Omental fat pad (tissue), 4 donors: Measurements from ENCODE around the gene EFHD2. TPM values are rescaled to one million over a fixed set of nuclear protein-coding genes. Genes with fewer than 3 reads are reported as not detected.

ENCODE experiments used
- ATAC-seq: fragments of 150-250 bp; one replicate; pipeline ENCODE4 v1.9.1; 2016; ENCODE audit warnings: mild to moderate bottlenecking, moderate library complexity; ENCODE audit not compliant: low FRiP score
- DNase-seq: peaks from one replicate; pipeline ENCODE4 v3.0.0-alpha.2; 2019; ENCODE audit warnings: low spot score
- total RNA-seq, 4 donors: library from RNA; depleted of rRNA; stranded (reverse); fragments of >200 nt; gene quantifications; one replicate each; pipeline ENCODE4 v1.1.0, GENCODE V29; 2016
- TF ChIP-seq, protein P1 (sequence below), 3 donors: fragments of 450-650 bp; IDR thresholded peaks; one replicate each; pipeline ENCODE4 v1.5.1; 2016 to 2017; ENCODE audit warnings: antibody characterized with exemption in 3 of 3, mild to moderate bottlenecking in 3 of 3, moderate library complexity in 2 of 3

Gene EFHD2
- total RNA-seq, 4 donors from 2014 or later, result 35.6 to 120 (median 54.4) TPM

DNA sequence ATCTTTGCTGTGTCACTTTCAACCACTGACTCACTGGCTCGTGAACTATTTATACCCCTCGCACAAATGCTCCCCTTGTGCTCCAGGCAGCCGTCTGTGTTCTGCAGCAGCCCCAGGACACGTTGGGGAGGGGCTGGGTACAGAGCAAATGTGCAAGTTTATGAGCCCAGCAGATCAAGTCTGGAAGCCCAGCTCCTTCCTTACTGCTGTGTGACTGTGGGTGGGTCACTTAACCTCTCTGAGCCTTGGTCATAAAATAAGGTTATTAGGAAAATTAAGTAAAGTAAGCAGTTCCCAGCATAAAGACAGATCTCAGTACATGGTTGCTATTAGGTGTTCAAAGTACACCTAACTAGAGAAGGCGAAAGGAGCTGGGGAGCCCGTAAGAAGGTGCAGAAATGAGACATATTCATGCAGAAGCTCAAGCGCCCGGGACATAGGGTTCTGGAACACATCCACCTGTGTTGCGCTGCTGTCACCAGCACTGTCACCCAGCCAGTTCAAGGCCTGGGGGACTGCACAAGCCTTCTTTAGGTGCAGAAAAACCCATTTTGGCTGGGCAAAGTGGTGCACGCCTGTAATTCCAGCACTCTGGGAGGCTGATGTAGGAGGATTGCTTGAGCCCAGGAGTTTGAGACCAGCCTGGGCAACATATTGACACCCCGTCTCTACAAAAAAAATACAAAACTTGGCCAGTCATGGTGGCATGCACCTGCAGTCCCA lies 13.8 kb downstream of the EFHD2 start:
- TF ChIP-seq, protein P1, sequence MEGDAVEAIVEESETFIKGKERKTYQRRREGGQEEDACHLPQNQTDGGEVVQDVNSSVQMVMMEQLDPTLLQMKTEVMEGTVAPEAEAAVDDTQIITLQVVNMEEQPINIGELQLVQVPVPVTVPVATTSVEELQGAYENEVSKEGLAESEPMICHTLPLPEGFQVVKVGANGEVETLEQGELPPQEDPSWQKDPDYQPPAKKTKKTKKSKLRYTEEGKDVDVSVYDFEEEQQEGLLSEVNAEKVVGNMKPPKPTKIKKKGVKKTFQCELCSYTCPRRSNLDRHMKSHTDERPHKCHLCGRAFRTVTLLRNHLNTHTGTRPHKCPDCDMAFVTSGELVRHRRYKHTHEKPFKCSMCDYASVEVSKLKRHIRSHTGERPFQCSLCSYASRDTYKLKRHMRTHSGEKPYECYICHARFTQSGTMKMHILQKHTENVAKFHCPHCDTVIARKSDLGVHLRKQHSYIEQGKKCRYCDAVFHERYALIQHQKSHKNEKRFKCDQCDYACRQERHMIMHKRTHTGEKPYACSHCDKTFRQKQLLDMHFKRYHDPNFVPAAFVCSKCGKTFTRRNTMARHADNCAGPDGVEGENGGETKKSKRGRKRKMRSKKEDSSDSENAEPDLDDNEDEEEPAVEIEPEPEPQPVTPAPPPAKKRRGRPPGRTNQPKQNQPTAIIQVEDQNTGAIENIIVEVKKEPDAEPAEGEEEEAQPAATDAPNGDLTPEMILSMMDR (IDR thresholded peaks at IDR 0.05), result no peak
- ATAC-seq (no peak), DNase-seq (no peak)

DNA sequence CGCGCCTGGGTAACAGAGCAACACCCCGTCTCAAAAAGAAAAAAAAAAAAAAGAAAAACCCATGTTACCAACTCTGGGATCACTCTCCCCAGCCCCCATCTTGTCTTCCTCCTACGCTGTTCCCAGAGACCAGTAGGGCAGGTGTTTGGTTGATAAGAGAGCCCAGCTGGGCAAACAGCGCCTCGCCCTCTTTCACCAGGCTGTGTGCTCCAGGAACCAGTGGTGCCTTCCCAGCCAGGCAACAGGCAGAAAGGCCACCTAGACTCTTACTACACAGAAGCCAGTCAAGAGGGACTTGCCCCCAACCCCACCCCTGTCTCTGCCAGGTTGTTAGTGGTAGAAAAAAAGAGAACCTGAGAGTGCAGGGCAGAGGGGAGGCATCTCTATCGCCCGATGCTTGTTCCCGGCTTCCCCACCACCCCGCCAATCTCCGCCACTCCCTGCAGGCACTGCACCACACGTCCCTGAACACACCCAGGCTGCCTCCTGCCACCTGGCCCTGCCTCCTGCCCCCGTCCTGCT lies 14.5 kb downstream of the EFHD2 start:
- DNase-seq (no peak), ATAC-seq (no peak)
- TF ChIP-seq, protein P1 (IDR thresholded peaks at IDR 0.05), result no peak

DNA sequence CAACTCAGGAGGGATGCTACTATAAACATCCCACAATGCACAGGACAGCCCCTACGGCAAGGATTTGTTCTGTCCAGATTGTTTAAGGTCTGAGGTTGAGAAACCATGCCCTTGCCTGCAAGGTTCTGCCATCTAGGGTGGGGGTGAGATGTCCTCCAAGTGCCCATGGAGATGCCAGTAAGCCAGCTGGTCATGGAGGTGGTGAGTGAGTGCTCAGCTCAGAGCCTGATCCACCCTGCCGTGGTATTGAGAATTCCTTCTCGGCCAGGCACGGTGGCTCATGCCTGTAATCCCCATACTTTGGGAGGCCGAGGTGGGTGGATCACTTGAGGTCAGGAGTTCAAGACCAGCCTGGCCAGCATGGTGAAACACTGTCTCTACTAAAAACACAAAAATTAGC lies 15.3 kb downstream of the EFHD2 start:
- no peak for ATAC-seq
- DNase-seq, result no peak
- TF ChIP-seq, protein P1 (IDR thresholded peaks at IDR 0.05), result no peak

DNA sequence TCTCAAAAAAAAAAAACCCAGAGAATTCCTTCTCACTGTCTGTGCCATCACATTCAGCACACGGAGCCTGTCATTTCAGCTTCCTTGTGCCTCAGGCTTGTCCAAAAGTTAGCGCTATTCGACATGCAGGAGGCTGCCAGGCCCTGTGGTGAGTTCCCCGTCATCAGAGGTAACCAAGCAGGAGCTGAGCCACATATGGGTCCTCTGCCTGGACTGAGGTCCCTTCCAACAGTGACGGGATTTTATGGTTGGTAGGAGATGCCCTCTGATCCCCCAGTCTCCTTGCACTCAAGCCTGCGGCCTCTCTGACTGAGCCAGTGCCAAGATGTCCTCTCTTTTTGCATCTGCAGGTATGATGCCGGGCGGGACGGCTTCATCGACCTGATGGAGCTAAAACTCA lies 15.8 kb downstream of the EFHD2 start:
- TF ChIP-seq, protein P1 (IDR thresholded peaks at IDR 0.05), result no peak
- no peak for DNase-seq
- no peak for ATAC-seq

DNA sequence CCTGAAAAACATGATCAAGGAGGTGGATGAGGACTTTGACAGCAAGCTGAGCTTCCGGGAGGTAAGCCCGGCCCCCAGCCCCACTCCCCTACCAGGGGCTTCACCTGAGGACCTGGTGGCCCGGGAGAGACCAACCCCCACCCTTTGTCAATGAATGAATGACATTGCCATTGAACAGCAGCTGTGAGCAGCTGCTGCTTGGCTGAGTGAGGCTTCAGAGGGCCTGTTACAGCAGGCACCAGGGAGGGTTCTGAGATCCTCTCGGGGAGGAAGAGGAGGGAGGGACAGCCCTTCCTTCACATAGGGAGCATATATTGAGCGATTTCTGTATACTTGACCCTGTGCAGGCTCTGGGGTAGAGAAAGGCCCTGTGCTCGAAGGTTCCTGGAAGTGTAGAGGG lies 16.3 kb downstream of the EFHD2 start:
- DNase-seq, result no peak
- ATAC-seq, result no peak
- TF ChIP-seq, protein P1 (IDR thresholded peaks at IDR 0.05), result no peak

DNA sequence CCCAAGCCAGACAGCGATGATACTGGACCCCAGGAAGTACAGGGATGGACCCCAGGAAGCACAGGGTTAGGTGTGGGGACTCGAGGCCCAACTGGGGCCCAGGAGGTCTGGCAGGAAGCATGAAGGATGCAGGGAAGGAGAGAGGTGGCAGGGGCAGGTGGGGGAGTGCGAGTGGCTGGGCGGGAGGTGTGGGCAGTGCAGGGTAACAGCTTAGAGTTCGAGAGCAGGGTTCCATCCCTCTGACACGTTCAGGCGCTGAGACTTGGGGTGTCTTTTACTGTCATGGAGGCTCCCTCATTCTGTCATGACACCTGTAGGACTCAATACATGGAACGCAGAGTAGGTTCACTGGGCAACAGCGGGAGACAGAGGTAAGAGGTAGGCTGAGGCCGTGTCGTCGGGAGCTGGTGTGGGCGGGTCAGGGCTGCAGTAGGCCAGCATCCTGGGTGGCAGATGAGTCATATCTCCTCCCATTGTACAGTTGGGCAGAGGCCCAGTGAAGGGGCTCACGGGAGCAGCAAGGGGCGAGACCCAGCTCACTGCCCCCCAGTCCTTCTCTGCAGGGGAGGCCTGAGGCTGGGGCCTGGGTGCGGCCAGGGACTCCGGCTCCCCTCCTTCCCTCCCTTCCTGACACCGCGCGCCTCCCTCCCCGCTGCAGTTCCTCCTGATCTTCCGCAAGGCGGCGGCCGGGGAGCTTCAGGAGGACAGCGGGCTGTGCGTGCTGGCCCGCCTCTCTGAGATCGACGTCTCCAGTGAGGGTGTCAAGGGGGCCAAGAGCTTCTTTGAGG lies 17.0 kb downstream of the EFHD2 start:
- DNase-seq, result no peak
- TF ChIP-seq, protein P1 (IDR thresholded peaks at IDR 0.05), result no peak
- peak; percentile 60 for ATAC-seq
